Measurements from ENCODE around the gene RNF31. TPM values are rescaled to one million over a fixed set of nuclear protein-coding genes. Genes with fewer than 3 reads are reported as not detected.

RNF31 gene
- total RNA-seq, 6 experiments from 2014 or later = 38.5 to 53.6 (median 47.2) TPM

- H3K36me3 Mint-ChIP-seq (ENCODE audit: low read depth) = peaks cover 13% of the 10 kb centered on the region
- H3K4me1 Mint-ChIP-seq (ENCODE audit: low read depth) = peaks cover 55% of the 10 kb centered on the region
- DNase-seq = peak; percentile 95
- TF ChIP-seq CTCF (IDR thresholded peaks at IDR 0.05) = no peak
- H3K9me3 Mint-ChIP-seq = no peaks in the 10 kb centered on the region
- peaks cover 7% of the 10 kb centered on the region for H3K27me3 Mint-ChIP-seq (ENCODE audit: insufficient read depth)
- peak within 1 kb of the TSS; percentile 97 for H3K27ac Mint-ChIP-seq
- peak within 1 kb of the TSS; percentile 98 for H3K4me3 Mint-ChIP-seq
These were observed 783 bp upstream of the RNF31 start, which contains the start of gene PSME2 for GRCh38 chr14:24146453-24146977. PSME2 (minus strand) TSS chr14:24146610; CDS start chr14:24146581, 29 bp downstream.

- H3K36me3 Mint-ChIP-seq (ENCODE audit: low read depth) = peaks cover 13% of the 10 kb centered on the region
- no peaks in the 10 kb centered on the region for H3K9me3 Mint-ChIP-seq
- peak overlapping the region; percentile 40 for H3K27ac Mint-ChIP-seq
- peaks cover 45% of the 10 kb centered on the region for H3K4me1 Mint-ChIP-seq (ENCODE audit: low read depth)
- peaks cover 7% of the 10 kb centered on the region for H3K27me3 Mint-ChIP-seq (ENCODE audit: insufficient read depth)
- TF ChIP-seq CTCF (IDR thresholded peaks at IDR 0.05) = no peak
- peak overlapping the region; percentile 98 for H3K4me3 Mint-ChIP-seq
- DNase-seq = no peak
These were observed 597 bp downstream of the RNF31 start for GRCh38 chr14:24147761-24148428.

- H3K27me3 Mint-ChIP-seq (ENCODE audit: insufficient read depth) = peaks cover 7% of the 10 kb centered on the region
- TF ChIP-seq CTCF (IDR thresholded peaks at IDR 0.05) = no peak
- no peak overlapping the region for H3K27ac Mint-ChIP-seq
- peak overlapping the region; percentile 98; the same call in 1 of the 2 replicates for H3K4me3 Mint-ChIP-seq
- no peak for DNase-seq
- H3K4me1 Mint-ChIP-seq (ENCODE audit: low read depth) = peaks cover 29% of the 10 kb centered on the region
- H3K9me3 Mint-ChIP-seq = no peaks in the 10 kb centered on the region
- H3K36me3 Mint-ChIP-seq (ENCODE audit: low read depth) = peaks cover 3% of the 10 kb centered on the region
These were observed 2.1 kb downstream of the RNF31 start for GRCh38 chr14:24149302-24149969.

- Mint-ChIP-seq H3K27ac (no peak overlapping the region), H3K27me3 (ENCODE audit: insufficient read depth) (peaks cover 7% of the 10 kb centered on the region), H3K4me3 (no peak overlapping the region), H3K9me3 (no peaks in the 10 kb centered on the region), H3K36me3 (ENCODE audit: low read depth) (peaks cover 7% of the 10 kb centered on the region; the same call in 1 of the 2 replicates), H3K4me1 (ENCODE audit: low read depth) (peaks cover 23% of the 10 kb centered on the region)
- TF ChIP-seq CTCF (IDR thresholded peaks at IDR 0.05) = no peak
- DNase-seq = no peak
These were observed 2.8 kb downstream of the RNF31 start for GRCh38 chr14:24150061-24150460.

- Mint-ChIP-seq H3K4me1 (ENCODE audit: low read depth) (peaks cover 18% of the 10 kb centered on the region), H3K27me3 (ENCODE audit: insufficient read depth) (peaks cover 7% of the 10 kb centered on the region), H3K27ac (no peak overlapping the region), H3K36me3 (ENCODE audit: low read depth) (peaks cover 9% of the 10 kb centered on the region), H3K9me3 (no peaks in the 10 kb centered on the region), H3K4me3 (no peak overlapping the region)
- no peak for TF ChIP-seq CTCF (IDR thresholded peaks at IDR 0.05)
- no peak for DNase-seq
These were observed 3.3 kb downstream of the RNF31 start for GRCh38 chr14:24150567-24150966.
